GM21515 (cell line): Measurements from ENCODE around the gene PGAP6.
"Not testable (repeated sequence)": the region's sequence is repeated elsewhere in the genome, so short reads cannot be mapped to it uniquely, and the experiment has no call there.

Source experiments
- ATAC-seq: cut with Tn5 transposase; IDR thresholded peaks from one replicate; pipeline ENCODE4 v1.9.1; 2021; ENCODE audit not compliant: unreplicated experiment

The PGAP6 gene

GRCh38 chr16:333406-334094, 48.2 kb downstream of the PGAP6 start:
- no peak for ATAC-seq

- ATAC-seq, result not testable (repeated sequence)
These were observed 50.5 kb downstream of the PGAP6 start for GRCh38 chr16:331181-331814.

- no peak for ATAC-seq
These were observed 51.0 kb downstream of the PGAP6 start for GRCh38 chr16:330741-331140.

GRCh38 chr16:325375-326145, 56.2 kb downstream of the PGAP6 start:
- ATAC-seq, result no peak

GRCh38 chr16:324451-325334, 57.1 kb downstream of the PGAP6 start:
- ATAC-seq, result no peak

GRCh38 chr16:324201-324450, 57.7 kb downstream of the PGAP6 start:
- ATAC-seq, result no peak

- no peak for ATAC-seq
These were observed 59.2 kb downstream of the PGAP6 start for GRCh38 chr16:322476-323143.

- no peak for ATAC-seq
These were observed 60.2 kb downstream of the PGAP6 start for GRCh38 chr16:321532-321931.
